ENCODE data around the gene SCNN1B.

SCNN1B gene

DNA sequence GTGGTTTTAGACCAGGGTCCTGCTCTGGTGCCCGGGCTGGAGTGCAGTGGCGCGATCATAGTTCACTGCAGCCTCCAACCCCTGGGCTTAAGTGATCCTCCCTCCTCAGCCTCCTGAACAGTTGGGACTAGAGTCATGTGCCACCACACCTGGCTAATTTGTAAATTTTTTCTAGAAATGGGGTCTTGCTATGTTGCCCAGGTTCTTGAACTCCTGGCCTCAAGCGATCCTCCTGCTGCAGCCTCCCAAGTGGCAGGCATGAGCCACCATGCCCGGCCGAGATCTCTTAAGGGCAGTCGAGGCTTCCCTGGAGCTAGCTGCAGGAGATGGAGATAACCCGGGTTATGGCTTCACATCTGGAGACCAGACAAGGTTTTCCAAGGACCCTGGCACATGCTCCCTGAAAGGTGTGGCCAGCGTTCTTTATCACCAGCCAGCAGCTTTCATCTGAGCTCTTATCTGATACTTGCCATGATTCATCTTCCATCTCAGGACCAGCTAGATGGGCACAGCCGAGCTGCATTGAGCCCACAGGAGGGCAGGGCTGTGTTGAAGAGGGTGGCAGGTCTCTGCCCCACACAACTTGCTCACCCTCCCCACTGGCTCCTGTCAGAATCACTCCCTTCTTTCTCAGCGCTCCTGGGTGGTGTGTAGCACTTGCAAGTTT lies 28.6 kb downstream of the SCNN1B start:
- Histone ChIP-seq H3K36me3 (ENCODE audit: control insufficient read depth in 5 of 5, insufficient read depth in 5 of 5, low read length in 5 of 5) (no peaks in the 10 kb centered on the region), H3K9me3 (ENCODE audit: control insufficient read depth in 5 of 5, low read length in 5 of 5) (peaks cover 0 to 3% (median 0%) of the 10 kb centered on the region in 5 donors), H3K4me1 (ENCODE audit: control insufficient read depth in 5 of 5, insufficient read depth in 5 of 5, low read length in 5 of 5) (peaks cover 0 to 5% (median 4%) of the 10 kb centered on the region in 5 donors), H3K9ac (ENCODE audit: low read length in 5 of 5) (no peak overlapping the region), H3K4me3 (ENCODE audit: low read depth in 1 of 5, low read length in 5 of 5) (no peak overlapping the region), H3K27ac (ENCODE audit: low read depth, low read length) (no peak overlapping the region), H3K27me3 (ENCODE audit: control insufficient read depth in 5 of 5, insufficient read depth in 4 of 5, low read length in 5 of 5) (no peaks in the 10 kb centered on the region)

- H3K4me3 ChIP-seq (ENCODE audit: low read depth in 1 of 5, low read length in 5 of 5), result no peak overlapping the region
- no peak overlapping the region for H3K9ac ChIP-seq (ENCODE audit: low read length in 5 of 5)
- no peaks in the 10 kb centered on the region for H3K36me3 ChIP-seq (ENCODE audit: control insufficient read depth in 5 of 5, insufficient read depth in 5 of 5, low read length in 5 of 5)
- H3K27me3 ChIP-seq (ENCODE audit: control insufficient read depth in 5 of 5, insufficient read depth in 4 of 5, low read length in 5 of 5), result no peaks in the 10 kb centered on the region
- no peak overlapping the region for H3K27ac ChIP-seq (ENCODE audit: low read depth, low read length)
- peaks cover 0 to 9% (median 0%) of the 10 kb centered on the region in 5 donors for H3K4me1 ChIP-seq (ENCODE audit: control insufficient read depth in 5 of 5, insufficient read depth in 5 of 5, low read length in 5 of 5)
- peaks cover 0 to 3% (median 0%) of the 10 kb centered on the region in 5 donors for H3K9me3 ChIP-seq (ENCODE audit: control insufficient read depth in 5 of 5, low read length in 5 of 5)
Measured at GRCh38 chr16:23333034-23333579, 31.0 kb downstream of the SCNN1B start.

DNA sequence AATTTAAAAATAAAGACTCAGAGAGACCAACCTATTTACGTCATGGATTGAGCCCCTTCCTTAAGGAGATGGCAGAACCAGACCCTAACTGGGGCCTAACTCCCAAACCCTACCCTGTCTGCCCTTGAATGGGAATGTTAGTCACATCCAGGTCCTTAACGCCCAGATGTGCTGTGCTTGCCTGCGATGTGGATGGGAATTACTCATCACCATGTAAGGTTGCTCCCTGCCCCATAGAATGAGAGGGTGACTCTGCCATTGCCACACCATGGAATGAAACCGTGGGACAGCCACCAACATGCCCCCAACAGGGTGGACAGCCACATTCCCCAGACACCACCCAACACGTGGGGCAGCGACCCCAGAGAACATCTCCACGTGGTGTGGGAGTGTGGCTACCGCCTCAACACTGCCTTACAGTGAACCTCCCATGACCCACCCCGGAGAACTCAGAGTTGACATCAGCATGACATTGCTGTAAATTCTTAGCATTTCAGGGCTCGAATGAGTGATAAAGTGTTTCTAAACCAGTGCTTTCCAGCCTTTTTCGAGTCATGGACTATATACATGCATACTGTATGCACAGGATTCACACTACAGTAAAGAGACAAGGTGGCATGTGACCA lies 31.8 kb downstream of the SCNN1B start:
- peaks cover 0 to 9% (median 0%) of the 10 kb centered on the region in 5 donors for H3K4me1 ChIP-seq (ENCODE audit: control insufficient read depth in 5 of 5, insufficient read depth in 5 of 5, low read length in 5 of 5)
- H3K9ac ChIP-seq (ENCODE audit: low read length in 5 of 5), result no peak overlapping the region
- no peak overlapping the region for H3K27ac ChIP-seq (ENCODE audit: low read depth, low read length)
- peaks cover 0 to 4% (median 0%) of the 10 kb centered on the region in 5 donors for H3K9me3 ChIP-seq (ENCODE audit: control insufficient read depth in 5 of 5, low read length in 5 of 5)
- no peaks in the 10 kb centered on the region for H3K27me3 ChIP-seq (ENCODE audit: control insufficient read depth in 5 of 5, insufficient read depth in 4 of 5, low read length in 5 of 5)
- no peak overlapping the region for H3K4me3 ChIP-seq (ENCODE audit: low read depth in 1 of 5, low read length in 5 of 5)
- H3K36me3 ChIP-seq (ENCODE audit: control insufficient read depth in 5 of 5, insufficient read depth in 5 of 5, low read length in 5 of 5), result no peaks in the 10 kb centered on the region

GRCh38 chr16:23334457-23334853 lies 32.4 kb downstream of the SCNN1B start:
- Histone ChIP-seq H3K27me3 (ENCODE audit: control insufficient read depth in 5 of 5, insufficient read depth in 4 of 5, low read length in 5 of 5) (no peaks in the 10 kb centered on the region), H3K9ac (ENCODE audit: low read length in 5 of 5) (no peak overlapping the region), H3K9me3 (ENCODE audit: control insufficient read depth in 5 of 5, low read length in 5 of 5) (peaks cover 0 to 4% (median 0%) of the 10 kb centered on the region in 5 donors), H3K36me3 (ENCODE audit: control insufficient read depth in 5 of 5, insufficient read depth in 5 of 5, low read length in 5 of 5) (no peaks in the 10 kb centered on the region), H3K4me3 (ENCODE audit: low read depth in 1 of 5, low read length in 5 of 5) (no peak overlapping the region), H3K4me1 (ENCODE audit: control insufficient read depth in 5 of 5, insufficient read depth in 5 of 5, low read length in 5 of 5) (peaks cover 0 to 9% (median 0%) of the 10 kb centered on the region in 5 donors), H3K27ac (ENCODE audit: low read depth, low read length) (no peak overlapping the region)

GRCh38 chr16:23334950-23335349 lies 32.8 kb downstream of the SCNN1B start:
- Histone ChIP-seq H3K4me3 (ENCODE audit: low read depth in 1 of 5, low read length in 5 of 5) (no peak overlapping the region), H3K36me3 (ENCODE audit: control insufficient read depth in 5 of 5, insufficient read depth in 5 of 5, low read length in 5 of 5) (no peaks in the 10 kb centered on the region), H3K27ac (ENCODE audit: low read depth, low read length) (no peak overlapping the region), H3K4me1 (ENCODE audit: control insufficient read depth in 5 of 5, insufficient read depth in 5 of 5, low read length in 5 of 5) (peaks cover 0 to 9% (median 0%) of the 10 kb centered on the region in 5 donors), H3K9me3 (ENCODE audit: control insufficient read depth in 5 of 5, low read length in 5 of 5) (peaks cover 0 to 4% (median 0%) of the 10 kb centered on the region in 5 donors), H3K27me3 (ENCODE audit: control insufficient read depth in 5 of 5, insufficient read depth in 4 of 5, low read length in 5 of 5) (no peaks in the 10 kb centered on the region), H3K9ac (ENCODE audit: low read length in 5 of 5) (no peak overlapping the region)

DNA sequence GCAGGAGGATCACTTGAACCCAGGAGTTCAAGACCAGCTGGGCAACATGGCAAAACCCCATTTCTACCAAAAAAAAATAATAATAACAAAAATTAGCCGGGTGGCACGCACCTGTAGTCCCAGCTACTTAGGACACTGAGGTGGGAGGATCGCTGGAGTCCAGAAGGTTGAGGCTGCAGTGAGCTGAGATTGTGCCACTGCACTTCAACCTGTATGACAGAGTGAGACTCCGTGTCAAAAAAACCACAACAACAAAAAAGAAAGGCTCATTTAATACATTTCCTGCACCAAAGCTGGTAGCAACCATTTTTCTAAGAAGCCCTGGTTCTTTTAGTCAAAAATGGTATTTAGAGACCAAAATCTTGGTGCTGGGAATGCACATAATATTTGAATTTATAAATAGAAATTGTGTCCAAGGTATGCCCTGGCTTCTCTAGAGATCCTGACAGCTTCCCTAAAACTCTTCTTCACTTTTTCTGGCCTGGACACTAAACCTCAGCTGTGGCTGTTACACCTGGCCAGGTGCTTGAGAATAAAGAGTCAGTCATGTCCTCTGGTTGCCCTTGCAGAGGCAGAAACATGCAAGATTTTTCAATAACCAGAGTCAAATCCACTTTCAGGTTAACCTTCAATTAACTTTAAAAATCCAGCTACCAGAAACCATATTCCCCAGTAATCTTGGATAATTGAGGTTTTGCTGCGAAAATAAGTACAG lies 35.9 kb downstream of the SCNN1B start:
- H3K36me3 ChIP-seq (ENCODE audit: control insufficient read depth in 5 of 5, insufficient read depth in 5 of 5, low read length in 5 of 5), result no peaks in the 10 kb centered on the region
- H3K27me3 ChIP-seq (ENCODE audit: control insufficient read depth in 5 of 5, insufficient read depth in 4 of 5, low read length in 5 of 5), result no peaks in the 10 kb centered on the region
- peaks cover 0 to 9% (median 0%) of the 10 kb centered on the region in 5 donors for H3K4me1 ChIP-seq (ENCODE audit: control insufficient read depth in 5 of 5, insufficient read depth in 5 of 5, low read length in 5 of 5)
- H3K9ac ChIP-seq (ENCODE audit: low read length in 5 of 5), result no peak overlapping the region
- H3K27ac ChIP-seq (ENCODE audit: low read depth, low read length), result no peak overlapping the region
- no peak overlapping the region for H3K4me3 ChIP-seq (ENCODE audit: low read depth in 1 of 5, low read length in 5 of 5)
- H3K9me3 ChIP-seq (ENCODE audit: control insufficient read depth in 5 of 5, low read length in 5 of 5), result peaks cover 0 to 4% (median 0%) of the 10 kb centered on the region in 5 donors

DNA sequence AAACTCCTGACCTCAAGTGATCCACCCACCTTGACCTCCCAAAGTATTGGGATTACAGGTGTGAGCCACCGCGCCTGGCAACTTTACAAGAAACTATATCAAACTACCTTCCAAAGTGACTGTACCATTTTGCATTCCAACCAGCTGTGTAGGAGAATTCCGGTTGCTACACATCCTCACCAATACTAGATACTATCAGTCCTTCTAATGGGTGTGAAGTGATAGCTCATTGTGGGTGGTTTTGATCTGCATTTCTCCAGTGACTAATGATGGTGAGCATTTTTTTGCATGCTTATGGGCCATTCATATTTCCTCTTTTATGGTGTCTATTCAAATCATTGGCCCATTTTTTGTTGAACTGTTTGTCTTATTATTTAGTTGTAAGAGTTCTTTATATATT lies 37.7 kb downstream of the SCNN1B start:
- peaks cover 0 to 4% (median 0%) of the 10 kb centered on the region in 5 donors for H3K9me3 ChIP-seq (ENCODE audit: control insufficient read depth in 5 of 5, low read length in 5 of 5)
- no peaks in the 10 kb centered on the region for H3K27me3 ChIP-seq (ENCODE audit: control insufficient read depth in 5 of 5, insufficient read depth in 4 of 5, low read length in 5 of 5)
- no peak overlapping the region for H3K9ac ChIP-seq (ENCODE audit: low read length in 5 of 5)
- H3K36me3 ChIP-seq (ENCODE audit: control insufficient read depth in 5 of 5, insufficient read depth in 5 of 5, low read length in 5 of 5), result no peaks in the 10 kb centered on the region
- peaks cover 0 to 6% (median 0%) of the 10 kb centered on the region in 5 donors for H3K4me1 ChIP-seq (ENCODE audit: control insufficient read depth in 5 of 5, insufficient read depth in 5 of 5, low read length in 5 of 5)
- no peak overlapping the region for H3K27ac ChIP-seq (ENCODE audit: low read depth, low read length)
- no peak overlapping the region for H3K4me3 ChIP-seq (ENCODE audit: low read depth in 1 of 5, low read length in 5 of 5)

DNA sequence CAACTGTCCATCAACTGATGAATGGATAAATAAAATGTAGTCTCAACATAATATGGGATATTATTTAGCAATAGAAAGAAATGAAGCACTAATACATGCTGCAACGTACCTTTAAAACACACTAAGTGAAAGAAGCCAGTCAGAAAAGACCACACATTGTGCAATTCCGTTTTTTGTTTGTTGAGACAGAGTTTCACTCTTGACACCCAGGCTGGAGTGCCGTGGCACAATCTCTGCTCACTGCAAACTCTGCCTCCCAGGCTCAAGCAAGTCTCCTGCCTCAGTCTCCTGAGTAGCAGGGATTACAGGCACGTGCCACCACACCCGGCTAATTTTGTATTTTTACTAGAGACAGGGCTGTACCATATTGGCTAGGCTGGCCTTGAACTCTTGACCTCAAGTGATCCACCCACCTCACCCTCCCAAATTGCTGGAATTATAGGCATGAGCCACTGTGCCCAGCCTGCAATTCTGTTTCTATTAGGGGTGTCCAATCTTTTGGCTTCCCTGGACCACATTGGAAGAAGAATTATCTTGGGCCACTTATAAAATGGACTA lies 40.1 kb downstream of the SCNN1B start:
- Histone ChIP-seq H3K4me1 (ENCODE audit: control insufficient read depth in 5 of 5, insufficient read depth in 5 of 5, low read length in 5 of 5) (no peaks in the 10 kb centered on the region), H3K9ac (ENCODE audit: low read length in 5 of 5) (no peak overlapping the region), H3K27me3 (ENCODE audit: control insufficient read depth in 5 of 5, insufficient read depth in 4 of 5, low read length in 5 of 5) (no peaks in the 10 kb centered on the region), H3K9me3 (ENCODE audit: control insufficient read depth in 5 of 5, low read length in 5 of 5) (peaks cover 0 to 4% (median 0%) of the 10 kb centered on the region in 5 donors), H3K27ac (ENCODE audit: low read depth, low read length) (no peak overlapping the region), H3K4me3 (ENCODE audit: low read depth in 1 of 5, low read length in 5 of 5) (no peak overlapping the region), H3K36me3 (ENCODE audit: control insufficient read depth in 5 of 5, insufficient read depth in 5 of 5, low read length in 5 of 5) (no peaks in the 10 kb centered on the region)

DNA sequence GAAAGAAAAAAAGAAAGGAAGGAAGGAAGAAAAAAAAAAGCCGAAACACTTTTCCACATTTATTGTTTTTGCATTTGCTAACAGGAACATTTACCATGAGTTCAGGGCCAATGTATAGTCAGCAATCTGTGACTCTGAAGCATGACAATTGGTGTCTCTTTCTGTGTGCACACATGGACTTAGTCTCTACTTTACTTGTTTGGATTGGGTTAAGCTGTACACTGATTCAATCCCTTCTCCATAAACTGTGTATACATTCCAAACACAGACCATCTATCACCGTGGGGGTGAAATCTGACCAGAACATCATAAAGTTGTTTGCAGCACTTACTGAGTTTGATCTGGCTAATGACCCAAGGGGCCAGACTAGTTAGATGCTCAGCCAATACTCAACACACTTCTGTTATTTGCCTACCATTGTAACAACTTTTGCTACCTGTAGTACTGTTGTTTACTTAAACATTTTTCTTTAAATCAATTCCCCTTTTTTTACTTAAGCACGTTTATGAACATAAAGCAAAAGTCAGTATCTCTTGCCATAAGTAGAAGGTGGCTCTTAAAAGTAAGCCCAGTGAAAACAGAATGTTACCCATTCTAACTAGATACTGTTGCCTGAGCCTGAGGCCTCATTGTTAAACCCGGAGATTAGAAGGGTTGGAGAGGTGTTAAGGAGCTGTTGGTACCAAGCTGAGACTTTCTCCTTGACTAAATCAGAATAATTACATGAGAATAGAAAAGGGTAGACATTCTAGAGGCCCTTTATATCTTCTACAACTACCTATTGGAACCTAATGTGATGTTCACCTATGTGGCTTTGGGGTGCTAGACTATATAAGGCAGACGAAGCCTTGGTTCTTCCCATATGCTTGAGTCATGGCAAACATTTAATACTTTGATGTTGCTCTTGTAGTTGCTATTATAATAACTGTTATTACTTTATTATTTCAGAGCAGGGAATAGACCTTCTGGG lies 41.8 kb downstream of the SCNN1B start:
- H3K4me1 ChIP-seq (ENCODE audit: control insufficient read depth in 5 of 5, insufficient read depth in 5 of 5, low read length in 5 of 5), result no peaks in the 10 kb centered on the region
- no peak overlapping the region for H3K27ac ChIP-seq (ENCODE audit: low read depth, low read length)
- H3K27me3 ChIP-seq (ENCODE audit: control insufficient read depth in 5 of 5, insufficient read depth in 4 of 5, low read length in 5 of 5), result no peaks in the 10 kb centered on the region
- H3K9me3 ChIP-seq (ENCODE audit: control insufficient read depth in 5 of 5, low read length in 5 of 5), result no peaks in the 10 kb centered on the region
- H3K4me3 ChIP-seq (ENCODE audit: low read depth in 1 of 5, low read length in 5 of 5), result no peak overlapping the region
- H3K36me3 ChIP-seq (ENCODE audit: control insufficient read depth in 5 of 5, insufficient read depth in 5 of 5, low read length in 5 of 5), result no peaks in the 10 kb centered on the region
- no peak overlapping the region for H3K9ac ChIP-seq (ENCODE audit: low read length in 5 of 5)

Measured in subcutaneous abdominal adipose tissue (tissue), 5 donors.